GM23248 (cell line): ENCODE data around the gene RCOR2. TPM values are rescaled to one million over a fixed set of nuclear protein-coding genes. Genes with fewer than 3 reads are reported as not detected.
A peak's percentile ranks its signal among the peaks of the same experiment; 100 is the strongest.

Source experiments
- DNase-seq: peaks from one replicate; pipeline ENCODE4 v3.0.0-alpha.2; 2015
- H2AFZ ChIP-seq: fragments of 200-600 bp; sonication (generic); 2 replicates; pipeline ENCODE4 v1.6.1; 2016; ENCODE audit warnings: antibody characterized with exemption
- H3F3A ChIP-seq: fragments of 200-600 bp; sonication (generic); 2 replicates; pipeline ENCODE4 v1.6.1; 2016; ENCODE audit warnings: mild to moderate bottlenecking, antibody characterized with exemption, mixed run types; ENCODE audit not compliant: insufficient read depth
- H3K27ac ChIP-seq: fragments of 200-600 bp; sonication (generic); 2 replicates; pipeline ENCODE4 v1.5.1; 2016; ENCODE audit warnings: mild to moderate bottlenecking
- H3K27me3 ChIP-seq: fragments of 200-600 bp; sonication (generic); replicated peaks from 2 replicates; pipeline ENCODE4 v1.6.1; 2016; ENCODE audit warnings: mild to moderate bottlenecking; ENCODE audit not compliant: insufficient read depth
- H3K36me3 ChIP-seq: fragments of 200-600 bp; sonication (generic); 2 replicates; pipeline ENCODE4 v1.6.1; 2016; ENCODE audit warnings: low read depth, mild to moderate bottlenecking
- H3K4me1 ChIP-seq: fragments of 200-600 bp; sonication (generic); 2 replicates; pipeline ENCODE4 v1.6.1; 2016; ENCODE audit warnings: mild to moderate bottlenecking; ENCODE audit not compliant: insufficient read depth
- H3K4me2 ChIP-seq: fragments of 200-600 bp; sonication (generic); one replicate; pipeline ENCODE4 v1.6.1; 2016; ENCODE audit warnings: mild to moderate bottlenecking; ENCODE audit not compliant: unreplicated experiment
- H3K4me3 ChIP-seq: fragments of 200-600 bp; sonication (generic); 2 replicates; pipeline ENCODE4 v1.5.1; 2016; ENCODE audit warnings: mild to moderate bottlenecking
- H3K79me2 ChIP-seq: fragments of 200-600 bp; sonication (generic); 2 replicates; pipeline ENCODE4 v1.6.1; 2016; ENCODE audit warnings: mild to moderate bottlenecking; ENCODE audit not compliant: insufficient read depth
- H3K9ac ChIP-seq: fragments of 200-600 bp; sonication (generic); 2 replicates; pipeline ENCODE4 v1.6.1; 2016; ENCODE audit warnings: mild to moderate bottlenecking
- H3K9me2 ChIP-seq: fragments of 200-600 bp; sonication (generic); 2 replicates; pipeline ENCODE4 v1.6.1; 2016; ENCODE audit warnings: mixed run types, mild to moderate bottlenecking, moderate library complexity; ENCODE audit not compliant: insufficient read depth
- H3K9me3 ChIP-seq: fragments of 200-600 bp; sonication (generic); one replicate; pipeline ENCODE4 v1.6.1; 2017; ENCODE audit warnings: low read depth
- H4K20me1 ChIP-seq: fragments of 200-600 bp; sonication (generic); 2 replicates; pipeline ENCODE4 v1.6.0; 2016; ENCODE audit not compliant: insufficient read depth
- EZH2 ChIP-seq: fragments of 200-600 bp; sonication (generic); IDR thresholded peaks from 2 replicates; pipeline ENCODE4 v1.6.1; 2018; ENCODE audit warnings: antibody characterized with exemption, mild to moderate bottlenecking; ENCODE audit not compliant: insufficient read depth, poor library complexity, severe bottlenecking
- EZH2phosphoT487 ChIP-seq: fragments of 200-600 bp; sonication (generic); IDR thresholded peaks from 2 replicates; pipeline ENCODE4 v1.6.1; 2018; ENCODE audit warnings: antibody characterized with exemption, moderate library complexity, mild to moderate bottlenecking, low read depth; ENCODE audit not compliant: insufficient read depth
- WGBS, 2 experiments: methylation state at CpG; one replicate each; pipeline ENCODE4 v1.1.6; 2015 to 2017; ENCODE audit warnings: low lambda C conversion rate in 2 of 2, low coverage in 1 of 2; ENCODE audit errors: missing lambda C conversion rate in 2 of 2; 5-methylcytosine and 5-hydroxymethylcytosine counted together
- in situ Hi-C: fragments of 300-500 bp; cut with MboI; formaldehyde crosslinking; loops from 2 replicates; pipeline ENCODE4 v1.15.0; 2020
- polyA plus RNA-seq: library from polyadenylated mRNA; unstranded; fragments of >200 nt; fragmentation: Nextera tagmentation; extraction: Ambion mirVana; gene quantifications from 2 replicates; pipeline ENCODE4 v1.2.1, GENCODE V29; 2016
- total RNA-seq: library from RNA; depleted of rRNA; stranded (reverse); fragments of >200 nt; shearing (Covaris generic); gene quantifications from 2 replicates; pipeline ENCODE4 v1.2.3, GENCODE V29; 2014

RCOR2 gene
- total and polyA plus RNA-seq, 2 experiments from 2014 or later, result 1.8 TPM; not detected in 1

- Histone ChIP-seq H3K9me2 (no peaks in the 10 kb centered on the region), H3K9ac (peak overlapping the region; percentile 82), H3K27ac (no peak overlapping the region), H4K20me1 (no peaks in the 10 kb centered on the region), H2AFZ (peak overlapping the region; percentile 72), H3K4me1 (0 out of 2 replicates have a peak, but pooled peaks cover 7% of the 10 kb centered on the region), H3K4me2 (peak overlapping the region; percentile 85), H3F3A (no peaks in the 10 kb centered on the region), H3K27me3 (no peaks in the 10 kb centered on the region), H3K9me3 (no peaks in the 10 kb centered on the region), H3K79me2 (peaks cover 54% of the 10 kb centered on the region), H3K4me3 (peak overlapping the region; percentile 89), H3K36me3 (no peaks in the 10 kb centered on the region)
- no peak for TF ChIP-seq EZH2
- TF ChIP-seq EZH2phosphoT487, result no peak
- in situ Hi-C loops, result no loop called here
- peak; percentile 64 for DNase-seq
- 13% methylated on average over 25 to 26 of the region's 26 CpGs for WGBS, 2 experiments
These were observed 22.5 kb upstream of the RCOR2 start for GRCh38 chr11:63939397-63939891.

- Histone ChIP-seq H3K4me1 (0 out of 2 replicates have a peak, but pooled peaks cover 7% of the 10 kb centered on the region), H3K27me3 (no peaks in the 10 kb centered on the region), H3K79me2 (peaks cover 47% of the 10 kb centered on the region), H3K9ac (peak within 1 kb of the TSS; percentile 82), H3K36me3 (no peaks in the 10 kb centered on the region), H4K20me1 (no peaks in the 10 kb centered on the region), H3K4me2 (peak within 1 kb of the TSS; percentile 85), H3K9me2 (no peaks in the 10 kb centered on the region), H3F3A (no peaks in the 10 kb centered on the region), H3K27ac (peak within 1 kb of the TSS; percentile 17), H2AFZ (peak within 1 kb of the TSS; percentile 84), H3K4me3 (peak within 1 kb of the TSS; percentile 89), H3K9me3 (no peaks in the 10 kb centered on the region)
- TF ChIP-seq EZH2 (no peak), EZH2phosphoT487 (no peak)
- in situ Hi-C loops, result no loop called here
- WGBS, 2 experiments, result 0 to 1% methylated on average over 52 to 72 of the region's 92 CpGs
- DNase-seq, result peak; percentile 97
These were observed 21.8 kb upstream of the RCOR2 start, which contains the start of gene NAA40 for GRCh38 chr11:63938479-63939396. NAA40 (plus strand) TSS chr11:63939002; CDS start chr11:63939097, 95 bp downstream.

- Histone ChIP-seq H3F3A (no peaks in the 10 kb centered on the region), H2AFZ (peak overlapping the region; percentile 84), H3K9me2 (no peaks in the 10 kb centered on the region), H3K36me3 (no peaks in the 10 kb centered on the region), H3K4me3 (peak overlapping the region; percentile 89), H4K20me1 (no peaks in the 10 kb centered on the region), H3K27me3 (no peaks in the 10 kb centered on the region), H3K9ac (peak overlapping the region; percentile 30), H3K27ac (peak overlapping the region; percentile 17), H3K4me1 (0 out of 2 replicates have a peak, but pooled peaks cover 7% of the 10 kb centered on the region), H3K9me3 (no peaks in the 10 kb centered on the region), H3K79me2 (peaks cover 38% of the 10 kb centered on the region), H3K4me2 (peak overlapping the region; percentile 47)
- TF ChIP-seq EZH2phosphoT487 (no peak), EZH2 (no peak)
- WGBS, 2 experiments, result 30 to 34% methylated on average over 30 of the region's 30 CpGs
- in situ Hi-C loops, result no loop called here
- no peak for DNase-seq
These were observed 20.9 kb upstream of the RCOR2 start for GRCh38 chr11:63937713-63938478.

- Histone ChIP-seq H3K9ac (no peak overlapping the region), H3K79me2 (no peaks in the 10 kb centered on the region), H3F3A (no peaks in the 10 kb centered on the region), H2AFZ (no peak overlapping the region), H3K4me2 (no peak overlapping the region), H3K9me3 (no peaks in the 10 kb centered on the region), H3K27me3 (no peaks in the 10 kb centered on the region), H3K4me3 (no peak overlapping the region), H4K20me1 (no peaks in the 10 kb centered on the region), H3K36me3 (no peaks in the 10 kb centered on the region), H3K4me1 (no peaks in the 10 kb centered on the region), H3K27ac (no peak overlapping the region), H3K9me2 (no peaks in the 10 kb centered on the region)
- 14 to 22% methylated on average over 1 of the region's 1 CpG for WGBS, 2 experiments
- in situ Hi-C loops, result no loop called here
- peak; percentile 61 for DNase-seq
- TF ChIP-seq EZH2 (no peak), EZH2phosphoT487 (no peak)
These were observed 16.5 kb upstream of the RCOR2 start for GRCh38 chr11:63933459-63933858.
